Suprapubic skin (tissue), 4 donors: Measurements from ENCODE around the gene STS. TPM values are rescaled to one million over a fixed set of nuclear protein-coding genes. Genes with fewer than 3 reads are reported as not detected.

ENCODE experiments used
- DNase-seq, 2 donors: peaks; one replicate each; pipeline ENCODE4 v3.0.0-alpha.2; 2019; ENCODE audit warnings: low spot score in 2 of 2
- H3K27ac ChIP-seq: fragments of 200-600 bp; sonication (generic); one replicate; pipeline ENCODE4 v1.5.1; 2019
- H3K27me3 ChIP-seq: fragments of 200-600 bp; sonication (generic); one replicate; pipeline ENCODE4 v1.5.1; 2019
- H3K36me3 ChIP-seq: fragments of 200-600 bp; sonication (generic); one replicate; pipeline ENCODE4 v1.5.1; 2019
- H3K4me1 ChIP-seq: fragments of 200-600 bp; sonication (generic); one replicate; pipeline ENCODE4 v1.5.1; 2019
- H3K4me3 ChIP-seq: fragments of 200-600 bp; sonication (generic); one replicate; pipeline ENCODE4 v1.5.1; 2019; ENCODE audit warnings: mild to moderate bottlenecking
- H3K9me3 ChIP-seq: fragments of 200-600 bp; sonication (generic); one replicate; pipeline ENCODE4 v1.5.1; 2019
- CTCF ChIP-seq, 2 donors: fragments of 200-600 bp in 1 of 2; fragments of 450-650 bp in 1 of 2; sonication (generic) in 1 of 2; IDR thresholded peaks; one replicate each; pipeline ENCODE4 v1.5.1; 2016 to 2019; ENCODE audit warnings: antibody characterized with exemption in 2 of 2, mild to moderate bottlenecking in 1 of 2, moderate library complexity in 1 of 2
- EP300 ChIP-seq: sonication (generic); formaldehyde crosslinking; IDR thresholded peaks from one replicate; pipeline ENCODE4 v1.6.1; 2017; ENCODE audit warnings: antibody characterized with exemption
- POLR2A ChIP-seq, 2 donors: fragments of 450-650 bp; IDR thresholded peaks; one replicate each; pipeline ENCODE4 v1.6.1; 2017; ENCODE audit warnings: antibody characterized with exemption in 2 of 2, mild to moderate bottlenecking in 2 of 2, moderate library complexity in 2 of 2
- POLR2AphosphoS5 ChIP-seq, 3 donors: sonication (generic); formaldehyde crosslinking; IDR thresholded peaks; one replicate each; pipeline ENCODE4 v1.6.1; 2017; ENCODE audit warnings: antibody characterized with exemption in 3 of 3
- WGBS: methylation state at CpG from one replicate; pipeline ENCODE4 v1.1.5; 2018; 5-methylcytosine and 5-hydroxymethylcytosine counted together
- total RNA-seq, 4 donors: library from RNA; depleted of rRNA; stranded (reverse); fragments of >200 nt; gene quantifications; one replicate each; pipeline ENCODE4 v1.1.0, GENCODE V29; 2016

Gene STS
- total RNA-seq, 4 donors from 2014 or later, result 5.0 to 7.9 (median 5.6) TPM

- Histone ChIP-seq H3K4me3 (no peak overlapping the region), H3K36me3 (no peaks in the 10 kb centered on the region), H3K4me1 (peaks cover 6% of the 10 kb centered on the region), H3K27ac (no peak overlapping the region), H3K27me3 (no peaks in the 10 kb centered on the region), H3K9me3 (no peaks in the 10 kb centered on the region)
- no peak for DNase-seq
- TF ChIP-seq POLR2A (IDR thresholded peaks at IDR 0.05) (no peak), CTCF (IDR thresholded peaks at IDR 0.05) (no peak), EP300 (no peak), POLR2AphosphoS5 (IDR thresholded peaks at IDR 0.05) (no peak)
- 86% methylated on average over 12 of the region's 12 CpGs for WGBS
Measured at GRCh38 chrX:7109838-7110793, 37.4 kb upstream of the STS start.

GRCh38 chrX:7110821-7111276 lies 36.7 kb upstream of the STS start:
- Histone ChIP-seq H3K4me1 (peaks cover 6% of the 10 kb centered on the region), H3K27me3 (no peaks in the 10 kb centered on the region), H3K4me3 (no peak overlapping the region), H3K27ac (no peak overlapping the region), H3K9me3 (no peaks in the 10 kb centered on the region), H3K36me3 (no peaks in the 10 kb centered on the region)
- TF ChIP-seq CTCF (IDR thresholded peaks at IDR 0.05) (no peak), POLR2A (IDR thresholded peaks at IDR 0.05) (no peak), EP300 (no peak), POLR2AphosphoS5 (IDR thresholded peaks at IDR 0.05) (no peak)
- WGBS, result 66% methylated on average over 5 of the region's 5 CpGs
- no peak for DNase-seq

- Histone ChIP-seq H3K4me1 (peaks cover 6% of the 10 kb centered on the region), H3K27ac (no peak overlapping the region), H3K27me3 (no peaks in the 10 kb centered on the region), H3K4me3 (no peak overlapping the region), H3K36me3 (no peaks in the 10 kb centered on the region), H3K9me3 (no peaks in the 10 kb centered on the region)
- TF ChIP-seq EP300 (no peak), CTCF (IDR thresholded peaks at IDR 0.05) (no peak), POLR2A (IDR thresholded peaks at IDR 0.05) (no peak), POLR2AphosphoS5 (IDR thresholded peaks at IDR 0.05) (no peak)
- DNase-seq, result no peak
- 98% methylated on average over 6 of the region's 6 CpGs for WGBS
Measured at GRCh38 chrX:7111518-7111917, 36.0 kb upstream of the STS start.

GRCh38 chrX:7112071-7112470 lies 35.4 kb upstream of the STS start:
- DNase-seq, result no peak
- peaks cover 6% of the 10 kb centered on the region for H3K4me1 ChIP-seq
- no peaks in the 10 kb centered on the region for H3K27me3 ChIP-seq
- H3K4me3 ChIP-seq, result no peak overlapping the region
- H3K36me3 ChIP-seq, result no peaks in the 10 kb centered on the region
- TF ChIP-seq CTCF (IDR thresholded peaks at IDR 0.05) (no peak), EP300 (no peak), POLR2AphosphoS5 (IDR thresholded peaks at IDR 0.05) (no peak), POLR2A (IDR thresholded peaks at IDR 0.05) (no peak)
- H3K27ac ChIP-seq, result no peak overlapping the region
- no peaks in the 10 kb centered on the region for H3K9me3 ChIP-seq
- whole genome bisulfite sequencing, result 96% methylated on average over 7 of the region's 7 CpGs

- DNase-seq, result no peak
- Histone ChIP-seq H3K4me3 (no peak overlapping the region), H3K27ac (no peak overlapping the region), H3K27me3 (no peaks in the 10 kb centered on the region), H3K4me1 (no peaks in the 10 kb centered on the region), H3K36me3 (no peaks in the 10 kb centered on the region), H3K9me3 (no peaks in the 10 kb centered on the region)
- TF ChIP-seq EP300 (no peak), POLR2AphosphoS5 (IDR thresholded peaks at IDR 0.05) (no peak), CTCF (IDR thresholded peaks at IDR 0.05) (no peak), POLR2A (IDR thresholded peaks at IDR 0.05) (no peak)
- 33% methylated on average over 6 of the region's 6 CpGs for WGBS
Measured at GRCh38 chrX:7115557-7115956, 32.0 kb upstream of the STS start.
